K562 (cell line): ENCODE results near the gene APCDD1. TPM values are rescaled to one million over a fixed set of nuclear protein-coding genes. Genes with fewer than 3 reads are reported as not detected.

ENCODE experiments used
- ATAC-seq: fragments of 200-7000 bp; cut with Tn5 transposase; 3 replicates; pipeline ENCODE4 v1.9.1; 2020; ENCODE audit warnings: moderate library complexity
- BruUV-seq: library from RNA; stranded (reverse); fragments of 400-500 nt; replicated peaks from 2 replicates; lab custom pipeline; 2021; lab: Mats Ljungman, UMichigan
- CTCF ChIA-PET: fragments of 300-600 bp; formaldehyde crosslinking; extraction: SDS; loops from one replicate; lab custom pipeline; 2021; ENCODE audit warnings: low intra/inter-chr PET ratio; lab: Yijun Ruan, JAX
- POLR2A ChIA-PET: fragments of 300-600, 350-650 bp; sonication (Branson Sonifier 250); formaldehyde crosslinking; extraction: SDS; loops from one replicate; lab custom pipeline; 2021; ENCODE audit warnings: antibody characterized with exemption, inconsistent platforms; lab: Yijun Ruan, JAX
- DNase-seq, 4 experiments: peaks; one replicate each; pipeline versions ENCODE4 v3.0.0 to v3.0.0-alpha.2; 2011 to 2018; ENCODE audit warnings: low spot score in 3 of 4, mixed read lengths in 3 of 4; ENCODE audit errors: extremely low read depth in 1 of 4
- FAIRE-seq: peaks from 2 replicates; lab custom pipeline; 2011; peaks lifted over from hg19 to GRCh38; lab: Jason Lieb, UNC
- H2AFZ ChIP-seq: 2 replicates; pipeline ENCODE4 v1.6.0; 2011; ENCODE audit warnings: low read depth, low read length, control low read depth, inconsistent platforms
- H3K27ac ChIP-seq: fragments of 200-600 bp; 3 replicates; pipeline ENCODE4 v1.8.0; 2011; ENCODE audit warnings: low read depth, mild to moderate bottlenecking, control low read depth, inconsistent platforms, low read length, moderate library complexity, mixed read lengths; ENCODE audit errors: extremely low read depth
- H3K27me3 ChIP-seq, 2 experiments: fragments of 300-600 bp in 1 of 2; 2 replicates in 1 of 2; 3 replicates in 1 of 2; pipeline versions ENCODE4 v1.6.0 to v1.8.0; 2011; ENCODE audit warnings: inconsistent platforms in 2 of 2, low read length in 2 of 2, mild to moderate bottlenecking in 1 of 2, mixed read lengths in 1 of 2, moderate library complexity in 1 of 2; ENCODE audit not compliant: control insufficient read depth in 2 of 2, insufficient read depth in 2 of 2
- H3K36me3 ChIP-seq: fragments of 300-600 bp; 3 replicates; pipeline ENCODE4 v1.8.0; 2011; ENCODE audit warnings: mild to moderate bottlenecking, low read length, inconsistent platforms; ENCODE audit not compliant: control insufficient read depth, insufficient read depth
- H3K4me1 ChIP-seq, 2 experiments: fragments of 200-600 bp in 1 of 2; replicated peaks in 1 of 2; 2 replicates in 1 of 2; 3 replicates in 1 of 2; pipeline versions ENCODE4 v1.5.1 to v1.8.0; 2011; ENCODE audit warnings: inconsistent platforms in 2 of 2, low read length in 2 of 2, mild to moderate bottlenecking in 1 of 2, mixed read lengths in 1 of 2, moderate library complexity in 1 of 2; ENCODE audit not compliant: control insufficient read depth in 2 of 2, insufficient read depth in 2 of 2
- H3K4me2 ChIP-seq: 2 replicates; pipeline ENCODE4 v1.6.1; 2011; ENCODE audit warnings: low read length, control low read depth, inconsistent platforms, mixed read lengths; ENCODE audit not compliant: insufficient read depth
- H3K4me3 ChIP-seq: fragments of 200-600 bp; sonication (generic), shearing (Covaris generic); 2 replicates; pipeline ENCODE4 v1.5.1; 2016; ENCODE audit warnings: control low read depth, inconsistent platforms
- H3K79me2 ChIP-seq: fragments of 200-600 bp; 3 replicates; pipeline ENCODE4 v1.8.0; 2011; ENCODE audit warnings: low read length, inconsistent platforms; ENCODE audit not compliant: control insufficient read depth, insufficient read depth
- H3K9ac ChIP-seq, 2 experiments: 2 replicates each; pipeline versions ENCODE4 v1.6.0 to v1.6.1; 2011; ENCODE audit warnings: low read depth in 2 of 2, low read length in 2 of 2, control low read depth in 1 of 2, inconsistent platforms in 1 of 2, mild to moderate bottlenecking in 1 of 2, mixed read lengths in 1 of 2; ENCODE audit not compliant: insufficient read depth in 1 of 2
- H3K9me1 ChIP-seq: one replicate; pipeline ENCODE4 v1.6.0; 2011; ENCODE audit warnings: inconsistent platforms, mild to moderate bottlenecking, low read length, moderate library complexity; ENCODE audit not compliant: control insufficient read depth, insufficient read depth
- H3K9me3 ChIP-seq: replicated peaks from 2 replicates; pipeline ENCODE4 v1.5.1; 2011; ENCODE audit warnings: low read depth, low read length, inconsistent platforms; ENCODE audit not compliant: control insufficient read depth, insufficient read depth
- H4K20me1 ChIP-seq: replicated peaks from 2 replicates; pipeline ENCODE4 v1.6.1; 2011; ENCODE audit warnings: low read length, inconsistent platforms, mixed read lengths; ENCODE audit not compliant: control insufficient read depth, insufficient read depth
- KDM4B ChIP-seq, 2 experiments: fragments of 450-650 bp in 1 of 2; sonication (generic) in 1 of 2; IDR thresholded peaks; 2 replicates each; pipeline ENCODE4 v1.6.1; 2016 to 2017; ENCODE audit warnings: borderline replicate concordance in 2 of 2, antibody characterized with exemption in 1 of 2, low read depth in 1 of 2, mild to moderate bottlenecking in 1 of 2
- NCOA2 ChIP-seq, 2 experiments: fragments of 450-650 bp; IDR thresholded peaks; 2 replicates each; pipeline ENCODE4 v1.6.1; 2018; ENCODE audit warnings: mild to moderate bottlenecking in 2 of 2, moderate library complexity in 1 of 2; ENCODE audit not compliant: partially characterized antibody in 2 of 2
- NFE2 ChIP-seq: IDR thresholded peaks from 2 replicates; pipeline ENCODE4 v1.6.1; 2014; ENCODE audit warnings: antibody characterized with exemption, low read depth
- NONO ChIP-seq, 2 experiments: fragments of 200-400 bp in 1 of 2; fragments of 450-650 bp in 1 of 2; formaldehyde crosslinking in 1 of 2; IDR thresholded peaks; 2 replicates each; pipeline ENCODE4 v1.6.1; 2017; ENCODE audit warnings: low read depth in 2 of 2, mild to moderate bottlenecking in 2 of 2, moderate library complexity in 2 of 2, low read length in 1 of 2
- ZNF445 ChIP-seq: fragments of 250-450 bp; sonication (Bioruptor Pico); IDR thresholded peaks from 2 replicates; pipeline ENCODE4 v1.4.0; 2020; ENCODE audit warnings: low read depth, mild to moderate bottlenecking, moderate library complexity
- ZNF766 ChIP-seq: fragments of 200-800 bp; sonication (Bioruptor generic); conservative IDR thresholded peaks from 2 replicates; pipeline ENCODE4 v1.6.1; 2016; ENCODE audit warnings: missing genetic modification characterization, missing compliant biosample characterization
- WGBS: fragments of 100-300 bp; shearing (Covaris generic); methylation state at CpG from one replicate; pipeline ENCODE4 v1.1.6; 2016; ENCODE audit warnings: low coverage, mixed read lengths; ENCODE audit not compliant: insufficient coverage; ENCODE audit errors: missing lambda C conversion rate; 5-methylcytosine and 5-hydroxymethylcytosine counted together
- in situ Hi-C: fragments of 300-500 bp; cut with MboI; formaldehyde crosslinking; loops from 4 replicates; pipeline ENCODE4 v1.15.0; 2018; ENCODE audit warnings: inconsistent platforms, mixed read lengths
- intact Hi-C: fragments of 100-400 bp; cut with micrococcal nuclease; formaldehyde crosslinking; loops from 2 replicates; pipeline ENCODE4 v1.14.2; 2022
- polyA plus RNA-seq, 8 experiments: library from polyadenylated mRNA; depleted of rRNA in 4 of 8; stranded (reverse) in 5 of 8; unstranded in 3 of 8; fragments of >200 nt; fragmentation: Nextera tagmentation in 2 of 8; fragmentation: Illumina TruSeq in 1 of 8; extraction: Ambion mirVana in 2 of 8; extraction: Trizol in 1 of 8; gene quantifications; 2 replicates each; pipeline versions ENCODE4 v1.2.1 to v1.2.3, GENCODE V29; 2011 to 2014; ENCODE audit warnings: inconsistent platforms in 1 of 8, missing spikeins in 1 of 8
- total RNA-seq, 7 experiments: library from RNA; depleted of rRNA in 6 of 7; stranded (reverse); fragments of >200 nt in 6 of 7; fragmentation: Illumina TruSeq in 2 of 7; extraction: Trizol in 2 of 7; gene quantifications; 2 replicates each; pipeline versions ENCODE4 v1.2.1 to v1.2.3, GENCODE V29; 2011 to 2021; ENCODE audit warnings: low replicate concordance in 1 of 7
- TF ChIP-seq, protein P1 (sequence below): fragments of 200-600 bp; sonication (generic); IDR thresholded peaks from one replicate; pipeline ENCODE4 v1.6.1; 2012; ENCODE audit warnings: mild to moderate bottlenecking, low read depth, low read length, inconsistent platforms

APCDD1 gene
- total and polyA plus RNA-seq, 9 of the 15 experiments (the other 6 are each of a cell fraction or from before 2014, with no cell fraction given), result 0.07 TPM; not detected in 8

DNA sequence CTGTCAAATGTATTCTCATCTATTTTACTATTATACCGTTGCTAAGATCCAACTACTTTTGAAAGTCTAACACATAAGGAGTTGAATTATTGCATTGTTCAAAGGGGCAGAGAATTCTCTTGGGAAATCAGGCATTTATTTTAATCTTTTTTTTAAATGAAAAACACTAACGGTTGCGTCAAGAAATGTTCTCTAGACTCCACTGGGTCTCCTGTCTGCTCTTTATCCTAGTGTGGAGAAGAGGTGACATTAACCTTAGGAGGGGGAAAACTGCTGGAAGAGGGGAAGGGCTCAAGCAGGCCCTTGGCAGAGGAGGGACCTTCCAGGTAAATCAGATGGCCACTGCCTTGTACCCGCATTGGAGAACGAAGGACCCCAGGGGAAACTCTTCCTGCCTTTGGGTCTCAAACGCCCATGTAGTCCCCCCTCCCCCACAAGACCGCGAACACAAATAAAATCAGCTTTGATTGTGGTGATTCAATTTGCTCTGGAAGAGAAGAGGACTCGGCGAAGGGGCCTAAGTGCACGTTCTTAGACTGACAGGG lies 1.1 kb upstream of the APCDD1 start:
- TF ChIP-seq, protein P1, sequence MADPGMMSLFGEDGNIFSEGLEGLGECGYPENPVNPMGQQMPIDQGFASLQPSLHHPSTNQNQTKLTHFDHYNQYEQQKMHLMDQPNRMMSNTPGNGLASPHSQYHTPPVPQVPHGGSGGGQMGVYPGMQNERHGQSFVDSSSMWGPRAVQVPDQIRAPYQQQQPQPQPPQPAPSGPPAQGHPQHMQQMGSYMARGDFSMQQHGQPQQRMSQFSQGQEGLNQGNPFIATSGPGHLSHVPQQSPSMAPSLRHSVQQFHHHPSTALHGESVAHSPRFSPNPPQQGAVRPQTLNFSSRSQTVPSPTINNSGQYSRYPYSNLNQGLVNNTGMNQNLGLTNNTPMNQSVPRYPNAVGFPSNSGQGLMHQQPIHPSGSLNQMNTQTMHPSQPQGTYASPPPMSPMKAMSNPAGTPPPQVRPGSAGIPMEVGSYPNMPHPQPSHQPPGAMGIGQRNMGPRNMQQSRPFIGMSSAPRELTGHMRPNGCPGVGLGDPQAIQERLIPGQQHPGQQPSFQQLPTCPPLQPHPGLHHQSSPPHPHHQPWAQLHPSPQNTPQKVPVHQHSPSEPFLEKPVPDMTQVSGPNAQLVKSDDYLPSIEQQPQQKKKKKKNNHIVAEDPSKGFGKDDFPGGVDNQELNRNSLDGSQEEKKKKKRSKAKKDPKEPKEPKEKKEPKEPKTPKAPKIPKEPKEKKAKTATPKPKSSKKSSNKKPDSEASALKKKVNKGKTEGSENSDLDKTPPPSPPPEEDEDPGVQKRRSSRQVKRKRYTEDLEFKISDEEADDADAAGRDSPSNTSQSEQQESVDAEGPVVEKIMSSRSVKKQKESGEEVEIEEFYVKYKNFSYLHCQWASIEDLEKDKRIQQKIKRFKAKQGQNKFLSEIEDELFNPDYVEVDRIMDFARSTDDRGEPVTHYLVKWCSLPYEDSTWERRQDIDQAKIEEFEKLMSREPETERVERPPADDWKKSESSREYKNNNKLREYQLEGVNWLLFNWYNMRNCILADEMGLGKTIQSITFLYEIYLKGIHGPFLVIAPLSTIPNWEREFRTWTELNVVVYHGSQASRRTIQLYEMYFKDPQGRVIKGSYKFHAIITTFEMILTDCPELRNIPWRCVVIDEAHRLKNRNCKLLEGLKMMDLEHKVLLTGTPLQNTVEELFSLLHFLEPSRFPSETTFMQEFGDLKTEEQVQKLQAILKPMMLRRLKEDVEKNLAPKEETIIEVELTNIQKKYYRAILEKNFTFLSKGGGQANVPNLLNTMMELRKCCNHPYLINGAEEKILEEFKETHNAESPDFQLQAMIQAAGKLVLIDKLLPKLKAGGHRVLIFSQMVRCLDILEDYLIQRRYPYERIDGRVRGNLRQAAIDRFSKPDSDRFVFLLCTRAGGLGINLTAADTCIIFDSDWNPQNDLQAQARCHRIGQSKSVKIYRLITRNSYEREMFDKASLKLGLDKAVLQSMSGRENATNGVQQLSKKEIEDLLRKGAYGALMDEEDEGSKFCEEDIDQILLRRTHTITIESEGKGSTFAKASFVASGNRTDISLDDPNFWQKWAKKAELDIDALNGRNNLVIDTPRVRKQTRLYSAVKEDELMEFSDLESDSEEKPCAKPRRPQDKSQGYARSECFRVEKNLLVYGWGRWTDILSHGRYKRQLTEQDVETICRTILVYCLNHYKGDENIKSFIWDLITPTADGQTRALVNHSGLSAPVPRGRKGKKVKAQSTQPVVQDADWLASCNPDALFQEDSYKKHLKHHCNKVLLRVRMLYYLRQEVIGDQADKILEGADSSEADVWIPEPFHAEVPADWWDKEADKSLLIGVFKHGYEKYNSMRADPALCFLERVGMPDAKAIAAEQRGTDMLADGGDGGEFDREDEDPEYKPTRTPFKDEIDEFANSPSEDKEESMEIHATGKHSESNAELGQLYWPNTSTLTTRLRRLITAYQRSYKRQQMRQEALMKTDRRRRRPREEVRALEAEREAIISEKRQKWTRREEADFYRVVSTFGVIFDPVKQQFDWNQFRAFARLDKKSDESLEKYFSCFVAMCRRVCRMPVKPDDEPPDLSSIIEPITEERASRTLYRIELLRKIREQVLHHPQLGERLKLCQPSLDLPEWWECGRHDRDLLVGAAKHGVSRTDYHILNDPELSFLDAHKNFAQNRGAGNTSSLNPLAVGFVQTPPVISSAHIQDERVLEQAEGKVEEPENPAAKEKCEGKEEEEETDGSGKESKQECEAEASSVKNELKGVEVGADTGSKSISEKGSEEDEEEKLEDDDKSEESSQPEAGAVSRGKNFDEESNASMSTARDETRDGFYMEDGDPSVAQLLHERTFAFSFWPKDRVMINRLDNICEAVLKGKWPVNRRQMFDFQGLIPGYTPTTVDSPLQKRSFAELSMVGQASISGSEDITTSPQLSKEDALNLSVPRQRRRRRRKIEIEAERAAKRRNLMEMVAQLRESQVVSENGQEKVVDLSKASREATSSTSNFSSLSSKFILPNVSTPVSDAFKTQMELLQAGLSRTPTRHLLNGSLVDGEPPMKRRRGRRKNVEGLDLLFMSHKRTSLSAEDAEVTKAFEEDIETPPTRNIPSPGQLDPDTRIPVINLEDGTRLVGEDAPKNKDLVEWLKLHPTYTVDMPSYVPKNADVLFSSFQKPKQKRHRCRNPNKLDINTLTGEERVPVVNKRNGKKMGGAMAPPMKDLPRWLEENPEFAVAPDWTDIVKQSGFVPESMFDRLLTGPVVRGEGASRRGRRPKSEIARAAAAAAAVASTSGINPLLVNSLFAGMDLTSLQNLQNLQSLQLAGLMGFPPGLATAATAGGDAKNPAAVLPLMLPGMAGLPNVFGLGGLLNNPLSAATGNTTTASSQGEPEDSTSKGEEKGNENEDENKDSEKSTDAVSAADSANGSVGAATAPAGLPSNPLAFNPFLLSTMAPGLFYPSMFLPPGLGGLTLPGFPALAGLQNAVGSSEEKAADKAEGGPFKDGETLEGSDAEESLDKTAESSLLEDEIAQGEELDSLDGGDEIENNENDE, result no peak
- TF ChIP-seq NONO (IDR thresholded peaks at IDR 0.05; ENCODE audit: low read depth in 2 of 2, low read length in 1 of 2) (no peak), NFE2 (no peak), KDM4B (IDR thresholded peaks at IDR 0.05; ENCODE audit: borderline replicate concordance in 2 of 2, low read depth in 1 of 2) (no peak), ZNF445 (CRISPR knock-in tag) (no peak), ZNF766 (CRISPR knock-in tag) (no peak), NCOA2 (IDR thresholded peaks at IDR 0.05; ENCODE audit: partially characterized antibody in 2 of 2) (no peak)
- FAIRE-seq, result no peak
- WGBS, result 6% methylated on average over 10 of the region's 11 CpGs
- Histone ChIP-seq H3K36me3 (no peaks in the 10 kb centered on the region), H3K27ac (no peak overlapping the region), H3K9me1 (no peaks in the 10 kb centered on the region), H3K4me3 (no peak overlapping the region), H2AFZ (no peak overlapping the region), H3K9me3 (no peaks in the 10 kb centered on the region), H3K4me2 (no peak overlapping the region), H3K4me1 (peaks cover 0 to 4% of the 10 kb centered on the region in 2 experiments; a peak in 1 of 5 replicates), H3K79me2 (no peaks in the 10 kb centered on the region), H3K27me3 (peaks cover 12 to 25% of the 10 kb centered on the region in 2 experiments; a peak in 4 of 5 replicates), H4K20me1 (no peaks in the 10 kb centered on the region), H3K9ac (no peak overlapping the region)
- CTCF ChIA-PET, result no interaction called here
- intact Hi-C loops, result no loop called here
- no peak for ATAC-seq
- in situ Hi-C loops, result no loop called here
- POLR2A ChIA-PET, result interaction anchor here (0.6 kb wide), 1 partner anchor 401 kb away, joined by 4 read pairs; no protein-coding TSS in a partner anchor
- no TSS peak for BruUV-seq
- DNase-seq, result no peak
